PC-9 (cell line): ENCODE data around the gene COX10. TPM values are rescaled to one million over a fixed set of nuclear protein-coding genes. Genes with fewer than 3 reads are reported as not detected.
"Not testable (repeated sequence)": the region's sequence is repeated elsewhere in the genome, so short reads cannot be mapped to it uniquely, and the experiment has no call there.

Experiments used
- BruUV-seq: library from RNA; stranded (reverse); fragments of 400-500 nt; replicated peaks from 2 replicates; lab custom pipeline; 2021; lab: Mats Ljungman, UMichigan
- CTCF ChIA-PET: fragments of 300-600 bp; sonication (Branson Sonifier 250); formaldehyde crosslinking; loops from one replicate; lab custom pipeline; 2022; ENCODE audit warnings: antibody characterized with exemption; lab: Charles Lee
- POLR2A ChIA-PET: fragments of 300-600 bp; sonication (Branson Sonifier 250); formaldehyde crosslinking; loops from one replicate; lab custom pipeline; 2022; ENCODE audit warnings: antibody characterized with exemption; ENCODE audit not compliant: unreplicated experiment; lab: Charles Lee
- DNase-seq, 2 experiments: peaks; one replicate each; pipeline versions ENCODE4 v3.0.0 to v3.0.0-alpha.2; 2015 to 2022; ENCODE audit warnings: mixed read lengths in 1 of 2
- H2AFZ ChIP-seq: fragments of 200-600 bp; sonication (generic); 2 replicates; pipeline ENCODE4 v1.8.1; 2017; ENCODE audit warnings: antibody characterized with exemption
- H3F3A ChIP-seq: fragments of 200-600 bp; sonication (generic); 2 replicates; pipeline ENCODE4 v1.8.1; 2017; ENCODE audit warnings: antibody characterized with exemption, mild to moderate bottlenecking, low read depth; ENCODE audit not compliant: insufficient read depth
- H3K27ac ChIP-seq: fragments of 200-600 bp; sonication (generic); 2 replicates; pipeline ENCODE4 v1.6.1; 2016; ENCODE audit warnings: mixed run types
- H3K27me3 ChIP-seq: fragments of 200-600 bp; sonication (generic); 2 replicates; pipeline ENCODE4 v1.6.1; 2016; ENCODE audit warnings: low read depth, mixed run types; ENCODE audit not compliant: insufficient read depth
- H3K36me3 ChIP-seq: fragments of 200-600 bp; sonication (generic); 2 replicates; pipeline ENCODE4 v1.6.1; 2016; ENCODE audit warnings: low read depth, mixed run types
- H3K4me1 ChIP-seq: fragments of 200-600 bp; sonication (generic); replicated peaks from 2 replicates; pipeline ENCODE4 v1.6.1; 2016; ENCODE audit warnings: mixed run types; ENCODE audit not compliant: insufficient read depth
- H3K4me2 ChIP-seq: fragments of 200-600 bp; sonication (generic); 2 replicates; pipeline ENCODE4 v1.6.1; 2017; ENCODE audit warnings: mixed run types
- H3K4me3 ChIP-seq: fragments of 200-600 bp; sonication (generic); 2 replicates; pipeline ENCODE4 v1.6.1; 2016; ENCODE audit warnings: mixed run types
- H3K79me2 ChIP-seq: fragments of 200-600 bp; sonication (generic); 2 replicates; pipeline ENCODE4 v1.6.1; 2017; ENCODE audit warnings: low read depth, mixed run types
- H3K9me2 ChIP-seq: fragments of 200-600 bp; sonication (generic); 2 replicates; pipeline ENCODE4 v1.8.1; 2017; ENCODE audit warnings: mild to moderate bottlenecking; ENCODE audit not compliant: insufficient read depth
- H3K9me3 ChIP-seq: fragments of 200-600 bp; sonication (generic); 2 replicates; pipeline ENCODE4 v1.8.1; 2016; ENCODE audit warnings: low read depth; ENCODE audit not compliant: insufficient read depth
- H4K20me1 ChIP-seq: fragments of 200-600 bp; sonication (generic); 2 replicates; pipeline ENCODE4 v1.8.1; 2017; ENCODE audit not compliant: insufficient read depth
- intact Hi-C: fragments of 100-400 bp; cut with micrococcal nuclease; formaldehyde crosslinking; loops from one replicate; pipeline ENCODE4 v1.10.0; 2022; ENCODE audit not compliant: unreplicated experiment
- total RNA-seq: library from RNA; stranded (reverse); gene quantifications from 2 replicates; pipeline ENCODE4 v1.2.3, GENCODE V29; 2021

Gene COX10
- total RNA-seq, 1 experiment from 2014 or later = 22.6 TPM

GRCh38 chr17:14179951-14180350 is 110.6 kb downstream of the COX10 start:
- H3K4me2 ChIP-seq, H3K27ac ChIP-seq, H3K36me3 ChIP-seq, H4K20me1 ChIP-seq, H3F3A ChIP-seq, H3K27me3 ChIP-seq, intact Hi-C loops, H3K9me2 ChIP-seq, H3K4me1 ChIP-seq, BruUV-seq, H3K79me2 ChIP-seq, DNase-seq, H2AFZ ChIP-seq, POLR2A ChIA-PET, H3K9me3 ChIP-seq, H3K4me3 ChIP-seq, CTCF ChIA-PET: not testable (repeated sequence)

GRCh38 chr17:14182084-14182483 is 112.8 kb downstream of the COX10 start:
- H2AFZ ChIP-seq, BruUV-seq, H3K4me3 ChIP-seq, intact Hi-C loops, DNase-seq, CTCF ChIA-PET, H3K36me3 ChIP-seq, H3K27me3 ChIP-seq, H3K4me1 ChIP-seq, H3K9me2 ChIP-seq, H3K27ac ChIP-seq, H3F3A ChIP-seq, H4K20me1 ChIP-seq, H3K79me2 ChIP-seq, H3K9me3 ChIP-seq, POLR2A ChIA-PET, H3K4me2 ChIP-seq: not testable (repeated sequence)

- H3K27me3 ChIP-seq, H3K4me3 ChIP-seq, intact Hi-C loops, POLR2A ChIA-PET, H3F3A ChIP-seq, DNase-seq, H3K9me3 ChIP-seq, H3K79me2 ChIP-seq, H3K4me2 ChIP-seq, BruUV-seq, CTCF ChIA-PET, H3K27ac ChIP-seq, H3K36me3 ChIP-seq, H3K9me2 ChIP-seq, H2AFZ ChIP-seq, H3K4me1 ChIP-seq, H4K20me1 ChIP-seq: not testable (repeated sequence)
These were observed 115.2 kb downstream of the COX10 start for GRCh38 chr17:14184536-14184935.

- H3K27me3 ChIP-seq, H3K27ac ChIP-seq, H3K79me2 ChIP-seq, CTCF ChIA-PET, intact Hi-C loops, H3F3A ChIP-seq, DNase-seq, H3K36me3 ChIP-seq, H3K4me1 ChIP-seq, H4K20me1 ChIP-seq, H3K9me3 ChIP-seq, H3K9me2 ChIP-seq, BruUV-seq, POLR2A ChIA-PET, H3K4me2 ChIP-seq, H3K4me3 ChIP-seq, H2AFZ ChIP-seq: not testable (repeated sequence)
These were observed 117.1 kb downstream of the COX10 start for GRCh38 chr17:14186443-14186842.

GRCh38 chr17:14190774-14191173 is 121.5 kb downstream of the COX10 start:
- H3K27me3 ChIP-seq, H4K20me1 ChIP-seq, CTCF ChIA-PET, intact Hi-C loops, DNase-seq, POLR2A ChIA-PET, H3K36me3 ChIP-seq, H3K4me1 ChIP-seq, H3K79me2 ChIP-seq, H3K4me3 ChIP-seq, H3F3A ChIP-seq, H3K9me3 ChIP-seq, H3K9me2 ChIP-seq, H2AFZ ChIP-seq, H3K27ac ChIP-seq, BruUV-seq, H3K4me2 ChIP-seq: not testable (repeated sequence)

GRCh38 chr17:14191469-14191868 is 122.2 kb downstream of the COX10 start:
- H3K27ac ChIP-seq, DNase-seq, H3F3A ChIP-seq, H3K36me3 ChIP-seq, POLR2A ChIA-PET, H3K4me2 ChIP-seq, H3K9me2 ChIP-seq, H3K9me3 ChIP-seq, H3K27me3 ChIP-seq, BruUV-seq, CTCF ChIA-PET, H3K4me1 ChIP-seq, H3K4me3 ChIP-seq, H4K20me1 ChIP-seq, H3K79me2 ChIP-seq, H2AFZ ChIP-seq, intact Hi-C loops: not testable (repeated sequence)

- H3K4me1 ChIP-seq, intact Hi-C loops, H3K36me3 ChIP-seq, H3K79me2 ChIP-seq, H3K9me3 ChIP-seq, H3K27me3 ChIP-seq, CTCF ChIA-PET, H3K4me2 ChIP-seq, H3K4me3 ChIP-seq, POLR2A ChIA-PET, H4K20me1 ChIP-seq, H3K9me2 ChIP-seq, BruUV-seq, H2AFZ ChIP-seq, DNase-seq, H3F3A ChIP-seq, H3K27ac ChIP-seq: not testable (repeated sequence)
These were observed 122.7 kb downstream of the COX10 start for GRCh38 chr17:14192039-14192438.
